GM10248 (cell line): ENCODE data around the gene COX6A2.
"Not testable (repeated sequence)": the region's sequence is repeated elsewhere in the genome, so short reads cannot be mapped to it uniquely, and the experiment has no call there.

Experiments used
- CTCF ChIA-PET: fragments of 300-600 bp; sonication (Branson Sonifier 250); formaldehyde crosslinking; extraction: SDS; loops from one replicate; lab custom pipeline; 2021; ENCODE audit warnings: antibody characterized with exemption; lab: Yijun Ruan, JAX
- POLR2A ChIA-PET: fragments of 350-650 bp; sonication (Branson Sonifier 250); formaldehyde crosslinking; extraction: SDS; loops from one replicate; lab custom pipeline; 2020; ENCODE audit warnings: antibody characterized with exemption; lab: Yijun Ruan, JAX
- DNase-seq: peaks from one replicate; pipeline ENCODE4 v3.0.0; 2012; ENCODE audit errors: extremely low spot score
- CTCF ChIP-seq: IDR thresholded peaks from 2 replicates; pipeline ENCODE4 v1.5.1; 2012; ENCODE audit warnings: mild to moderate bottlenecking, low read depth; ENCODE audit errors: extremely low read depth, missing control alignments, control extremely low read depth

COX6A2 gene

GRCh38 chr16:31421587-31421986 lies 6.6 kb downstream of the COX6A2 start:
- TF ChIP-seq CTCF: no peak
- CTCF ChIA-PET: interaction anchor here (0.9 to 2.0 kb wide), 4 partner anchors 21 to 279 kb away, joined by 3 to 4 read pairs (median 4); partner anchors contain the start of gene ZNF843

GRCh38 chr16:31420037-31420436 lies 8.1 kb downstream of the COX6A2 start:
- TF ChIP-seq CTCF: no peak
- POLR2A ChIA-PET: no interaction called here
- CTCF ChIA-PET: interaction anchor here (1.0 to 1.2 kb wide), 2 partner anchors 9 to 32 kb away, joined by 3 read pairs; no protein-coding TSS in a partner anchor

More at GRCh38 chr16:31421587-31421986, 6.6 kb downstream of the COX6A2 start:
- POLR2A ChIA-PET: no interaction called here
- peak; percentile 62 for DNase-seq

GRCh38 chr16:31417916-31418315 lies 10.2 kb downstream of the COX6A2 start:
- ChIA-PET POLR2A (no interaction called here), CTCF (no interaction called here)
- DNase-seq: no peak
- TF ChIP-seq CTCF: no peak

More at GRCh38 chr16:31420037-31420436, 8.1 kb downstream of the COX6A2 start:
- no peak for DNase-seq

GRCh38 chr16:31417036-31417435 lies 11.1 kb downstream of the COX6A2 start:
- DNase-seq, POLR2A ChIA-PET: not testable (repeated sequence)
- CTCF ChIA-PET: interaction anchor here (1.5 kb wide), 1 partner anchor 25 kb away, joined by 4 read pairs; the partner anchor contains the start of gene ZNF843

GRCh38 chr16:31416371-31416770 lies 11.8 kb downstream of the COX6A2 start:
- DNase-seq: no peak
- POLR2A ChIA-PET: no interaction called here
- CTCF ChIA-PET: interaction anchor here (1.5 kb wide), 1 partner anchor 26 kb away, joined by 4 read pairs; the partner anchor contains the start of gene ZNF843
- TF ChIP-seq CTCF: no peak

- ChIA-PET POLR2A (no interaction called here), CTCF (interaction anchor here (1.3 to 2.0 kb wide), 2 partner anchors 15 to 32 kb away, joined by 3 to 5 read pairs; no protein-coding TSS in a partner anchor)
- no peak for DNase-seq
- TF ChIP-seq CTCF: no peak
Measured at GRCh38 chr16:31414706-31415105, 13.5 kb downstream of the COX6A2 start.

GRCh38 chr16:31413943-31414342 lies 14.2 kb downstream of the COX6A2 start:
- no peak for DNase-seq
- POLR2A ChIA-PET: no interaction called here

More at GRCh38 chr16:31413943-31414342, 14.2 kb downstream of the COX6A2 start:
- CTCF ChIA-PET: interaction anchor here (2.0 kb wide), 1 partner anchor 16 kb away, joined by 5 read pairs; no protein-coding TSS in a partner anchor
- no peak for TF ChIP-seq CTCF
